K562 (cell line): ENCODE measurements around the gene CD55. TPM values are rescaled to one million over a fixed set of nuclear protein-coding genes. Genes with fewer than 3 reads are reported as not detected.

Experiments used
- CTBP1 ChIP-seq: fragments of 450-650 bp; IDR thresholded peaks from 2 replicates; pipeline ENCODE4 v1.6.1; 2016; ENCODE audit warnings: borderline replicate concordance
- ETV6 ChIP-seq, 3 experiments: fragments of 150-350 bp in 1 of 3; sonication (generic) in 1 of 3; formaldehyde crosslinking in 1 of 3; IDR thresholded peaks; 2 replicates each; pipeline versions ENCODE4 v1.6.1 to v1.8.0; 2014 to 2022; ENCODE audit warnings: borderline replicate concordance in 2 of 3, low read depth in 2 of 3, antibody characterized with exemption in 1 of 3, low read length in 1 of 3, mild to moderate bottlenecking in 1 of 3, missing genetic modification reagents in 1 of 3
- PBX2 ChIP-seq, 2 experiments: IDR thresholded peaks in 1 of 2; conservative IDR thresholded peaks in 1 of 2; 2 replicates each; pipeline ENCODE4 v1.6.1; 2016; ENCODE audit warnings: low read depth in 2 of 2, mild to moderate bottlenecking in 1 of 2, missing compliant biosample characterization in 1 of 2, missing genetic modification characterization in 1 of 2, moderate library complexity in 1 of 2
- PHF20 ChIP-seq: fragments of 450-650 bp; IDR thresholded peaks from 2 replicates; pipeline ENCODE4 v1.6.1; 2018; ENCODE audit not compliant: partially characterized antibody
- RBM34 ChIP-seq: fragments of 200-400 bp; formaldehyde crosslinking; IDR thresholded peaks from 2 replicates; pipeline ENCODE4 v1.6.1; 2018; ENCODE audit warnings: low read length, borderline replicate concordance; ENCODE audit not compliant: insufficient read depth
- SNAPC5 ChIP-seq: fragments of 250-450 bp; sonication (Bioruptor Pico); IDR thresholded peaks from 2 replicates; pipeline ENCODE4 v1.8.0; 2021; ENCODE audit warnings: moderate library complexity, mild to moderate bottlenecking, inconsistent platforms
- TOE1 ChIP-seq, 2 experiments: fragments of 450-650 bp in 1 of 2; sonication (generic) in 1 of 2; formaldehyde crosslinking in 1 of 2; IDR thresholded peaks; 2 replicates each; pipeline versions ENCODE4 v1.7.1 to v1.8.0; 2016 to 2022; ENCODE audit warnings: borderline replicate concordance in 2 of 2, mild to moderate bottlenecking in 2 of 2, antibody characterized with exemption in 1 of 2, inconsistent platforms in 1 of 2, low read depth in 1 of 2, missing genetic modification reagents in 1 of 2, moderate library complexity in 1 of 2
- ZNF174 ChIP-seq: fragments of 250-450 bp; sonication (Bioruptor Pico); IDR thresholded peaks from 2 replicates; pipeline ENCODE4 v1.4.0; 2020; ENCODE audit warnings: mild to moderate bottlenecking
- ZNF609 ChIP-seq: sonication (generic); formaldehyde crosslinking; IDR thresholded peaks from 2 replicates; pipeline ENCODE4 v1.8.1; 2023; ENCODE audit warnings: missing genetic modification reagents, mild to moderate bottlenecking, borderline replicate concordance
- polyA plus RNA-seq, 8 experiments: library from polyadenylated mRNA; depleted of rRNA in 4 of 8; stranded (reverse) in 5 of 8; unstranded in 3 of 8; fragments of >200 nt; fragmentation: Nextera tagmentation in 2 of 8; fragmentation: Illumina TruSeq in 1 of 8; extraction: Ambion mirVana in 2 of 8; extraction: Trizol in 1 of 8; gene quantifications; 2 replicates each; pipeline versions ENCODE4 v1.2.1 to v1.2.3, GENCODE V29; 2011 to 2014; ENCODE audit warnings: inconsistent platforms in 1 of 8, missing spikeins in 1 of 8
- total RNA-seq, 7 experiments: library from RNA; depleted of rRNA in 6 of 7; stranded (reverse); fragments of >200 nt in 6 of 7; fragmentation: Illumina TruSeq in 2 of 7; extraction: Trizol in 2 of 7; gene quantifications; 2 replicates each; pipeline versions ENCODE4 v1.2.1 to v1.2.3, GENCODE V29; 2011 to 2021; ENCODE audit warnings: low replicate concordance in 1 of 7
- TF ChIP-seq, protein P1 (sequence below): sonication (generic); formaldehyde crosslinking; IDR thresholded peaks from 2 replicates; pipeline ENCODE4 v1.8.1; 2023; ENCODE audit warnings: mild to moderate bottlenecking, missing genetic modification reagents
- TF ChIP-seq, protein P2 (sequence below): IDR thresholded peaks from 2 replicates; pipeline ENCODE4 v1.6.1; 2016; ENCODE audit warnings: missing genetic modification characterization, missing compliant biosample characterization

Gene CD55
- total and polyA plus RNA-seq, 9 of the 15 experiments (the other 6 are each of a cell fraction or from before 2014, with no cell fraction given): 17.7 to 150 (median 97.0) TPM

GRCh38 chr1:207321790-207322645, 540 bp downstream of the CD55 start (continued):
- TF ChIP-seq ZNF174 (CRISPR knock-in tag): no peak
- no peak for TF ChIP-seq ZNF609 (CRISPR knock-in tag)
- no peak for TF ChIP-seq PHF20
- TF ChIP-seq CTBP1: no peak
- TF ChIP-seq TOE1 (IDR thresholded peaks at IDR 0.05; ENCODE audit: borderline replicate concordance): no peak
- TF ChIP-seq TOE1 (CRISPR knock-in tag; IDR thresholded peaks at IDR 0.05; ENCODE audit: borderline replicate concordance, low read depth): peak; percentile 84; the same call in 1 of the 2 replicates
- no peak for TF ChIP-seq SNAPC5 (CRISPR knock-in tag)
- no peak for TF ChIP-seq RBM34
- TF ChIP-seq, protein P1, sequence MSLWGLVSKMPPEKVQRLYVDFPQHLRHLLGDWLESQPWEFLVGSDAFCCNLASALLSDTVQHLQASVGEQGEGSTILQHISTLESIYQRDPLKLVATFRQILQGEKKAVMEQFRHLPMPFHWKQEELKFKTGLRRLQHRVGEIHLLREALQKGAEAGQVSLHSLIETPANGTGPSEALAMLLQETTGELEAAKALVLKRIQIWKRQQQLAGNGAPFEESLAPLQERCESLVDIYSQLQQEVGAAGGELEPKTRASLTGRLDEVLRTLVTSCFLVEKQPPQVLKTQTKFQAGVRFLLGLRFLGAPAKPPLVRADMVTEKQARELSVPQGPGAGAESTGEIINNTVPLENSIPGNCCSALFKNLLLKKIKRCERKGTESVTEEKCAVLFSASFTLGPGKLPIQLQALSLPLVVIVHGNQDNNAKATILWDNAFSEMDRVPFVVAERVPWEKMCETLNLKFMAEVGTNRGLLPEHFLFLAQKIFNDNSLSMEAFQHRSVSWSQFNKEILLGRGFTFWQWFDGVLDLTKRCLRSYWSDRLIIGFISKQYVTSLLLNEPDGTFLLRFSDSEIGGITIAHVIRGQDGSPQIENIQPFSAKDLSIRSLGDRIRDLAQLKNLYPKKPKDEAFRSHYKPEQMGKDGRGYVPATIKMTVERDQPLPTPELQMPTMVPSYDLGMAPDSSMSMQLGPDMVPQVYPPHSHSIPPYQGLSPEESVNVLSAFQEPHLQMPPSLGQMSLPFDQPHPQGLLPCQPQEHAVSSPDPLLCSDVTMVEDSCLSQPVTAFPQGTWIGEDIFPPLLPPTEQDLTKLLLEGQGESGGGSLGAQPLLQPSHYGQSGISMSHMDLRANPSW: 0 out of 2 replicates have a peak, but pooled peaks have one; percentile 90
- no peak for TF ChIP-seq ETV6 (IDR thresholded peaks at IDR 0.05; ENCODE audit: borderline replicate concordance in 1 of 2, low read depth in 2 of 2, low read length in 1 of 2)
- no peak for TF ChIP-seq ETV6 (CRISPR knock-in tag; IDR thresholded peaks at IDR 0.05; ENCODE audit: borderline replicate concordance)
- TF ChIP-seq PBX2 (CRISPR knock-in tag; IDR thresholded peaks at IDR 0.05; ENCODE audit: low read depth): no peak
- TF ChIP-seq PBX2 (tag; conservative IDR thresholded peaks at IDR 0.05; ENCODE audit: low read depth): no peak
- TF ChIP-seq, protein P2, sequence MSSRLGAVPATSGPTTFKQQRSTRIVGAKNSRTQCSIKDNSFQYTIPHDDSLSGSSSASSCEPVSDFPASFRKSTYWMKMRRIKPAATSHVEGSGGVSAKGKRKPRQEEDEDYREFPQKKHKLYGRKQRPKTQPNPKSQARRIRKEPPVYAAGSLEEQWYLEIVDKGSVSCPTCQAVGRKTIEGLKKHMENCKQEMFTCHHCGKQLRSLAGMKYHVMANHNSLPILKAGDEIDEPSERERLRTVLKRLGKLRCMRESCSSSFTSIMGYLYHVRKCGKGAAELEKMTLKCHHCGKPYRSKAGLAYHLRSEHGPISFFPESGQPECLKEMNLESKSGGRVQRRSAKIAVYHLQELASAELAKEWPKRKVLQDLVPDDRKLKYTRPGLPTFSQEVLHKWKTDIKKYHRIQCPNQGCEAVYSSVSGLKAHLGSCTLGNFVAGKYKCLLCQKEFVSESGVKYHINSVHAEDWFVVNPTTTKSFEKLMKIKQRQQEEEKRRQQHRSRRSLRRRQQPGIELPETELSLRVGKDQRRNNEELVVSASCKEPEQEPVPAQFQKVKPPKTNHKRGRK: no peak
